CD4-positive, alpha-beta T cell treated with Interleukin-15 for 1 hour (primary cell): Measurements from ENCODE around the gene AP2A2.
"Not testable (repeated sequence)": the region's sequence is repeated elsewhere in the genome, so short reads cannot be mapped to it uniquely, and the experiment has no call there.

Source experiments
- DNase-seq: peaks from one replicate; pipeline ENCODE4 v3.0.0-alpha.2; 2020

AP2A2 gene

GRCh38 chr11:1000357-1001278 lies 74.9 kb downstream of the AP2A2 start:
- no peak for DNase-seq

GRCh38 chr11:1001617-1002405 lies 76.1 kb downstream of the AP2A2 start:
- DNase-seq = no peak

GRCh38 chr11:1002406-1002984 lies 76.8 kb downstream of the AP2A2 start:
- DNase-seq = no peak

GRCh38 chr11:1003159-1003558 lies 77.5 kb downstream of the AP2A2 start:
- DNase-seq = no peak

GRCh38 chr11:1005928-1006327 lies 80.3 kb downstream of the AP2A2 start:
- no peak for DNase-seq

GRCh38 chr11:1006762-1007161 lies 81.1 kb downstream of the AP2A2 start:
- DNase-seq = no peak

GRCh38 chr11:1007279-1007678 lies 81.6 kb downstream of the AP2A2 start:
- no peak for DNase-seq

- no peak for DNase-seq
These were observed 82.5 kb downstream of the AP2A2 start for GRCh38 chr11:1008001-1008802.

GRCh38 chr11:1008803-1009145 lies 83.1 kb downstream of the AP2A2 start:
- no peak for DNase-seq

- DNase-seq = no peak
These were observed 83.7 kb downstream of the AP2A2 start for GRCh38 chr11:1009371-1009770.

- DNase-seq = no peak
These were observed 84.3 kb downstream of the AP2A2 start for GRCh38 chr11:1009991-1010390.

GRCh38 chr11:1010551-1011319 lies 85.1 kb downstream of the AP2A2 start:
- no peak for DNase-seq

GRCh38 chr11:1011320-1011698 lies 85.6 kb downstream of the AP2A2 start:
- DNase-seq = no peak

GRCh38 chr11:1012291-1012690 lies 86.6 kb downstream of the AP2A2 start:
- DNase-seq = no peak

- DNase-seq = no peak
These were observed 87.3 kb downstream of the AP2A2 start for GRCh38 chr11:1012740-1013630.

GRCh38 chr11:1013631-1013935 lies 87.9 kb downstream of the AP2A2 start:
- DNase-seq = no peak

GRCh38 chr11:1014276-1014675 lies 88.6 kb downstream of the AP2A2 start:
- no peak for DNase-seq

GRCh38 chr11:1015064-1015463 lies 89.4 kb downstream of the AP2A2 start:
- DNase-seq = no peak

- no peak for DNase-seq
These were observed 90.3 kb downstream of the AP2A2 start for GRCh38 chr11:1015826-1016545.

GRCh38 chr11:1016610-1017126 lies 91.0 kb downstream of the AP2A2 start:
- DNase-seq = not testable (repeated sequence)
